ENCODE measurements around the gene DCTN3. TPM values are rescaled to one million over a fixed set of nuclear protein-coding genes. Genes with fewer than 3 reads are reported as not detected.
A peak's percentile ranks its signal among the peaks of the same experiment; 100 is the strongest.

DCTN3 gene
- total and polyA plus RNA-seq, 2 of the 4 experiments (the other 2 are of a cell fraction): 122 to 183 TPM

- Histone ChIP-seq H4K8ac (ENCODE audit: low read depth in 2 of 2, low read length in 2 of 2) (peak within 1 kb of the TSS; percentile 96 to 99), H2AK9ac (replicated peaks; ENCODE audit: low read depth, low read length, poor library complexity) (peak within 1 kb of the TSS; percentile 89), H4K5ac (ENCODE audit: low read depth, low read length) (peak within 1 kb of the TSS; percentile 93), H3K27ac (ENCODE audit: insufficient read depth, low read length) (peak within 1 kb of the TSS; percentile 82), H4K91ac (ENCODE audit: insufficient read depth, low read depth, low read length) (peak within 1 kb of the TSS; percentile 85), H3K14ac (replicated peaks; ENCODE audit: low read depth, low read length) (peak within 1 kb of the TSS; percentile 91), H3K4ac (ENCODE audit: low read depth, low read length) (peak within 1 kb of the TSS; percentile 90), H3K9me1 (ENCODE audit: insufficient read depth, low read length) (peaks cover 13% of the 10 kb centered on the region; the same call in 1 of the 2 replicates), H2AFZ (replicated peaks; ENCODE audit: low read length, poor library complexity) (peak within 1 kb of the TSS; percentile 97), H3K4me2 (ENCODE audit: low read depth, low read length) (peak within 1 kb of the TSS; percentile 98), H3K79me1 (ENCODE audit: low read depth in 1 of 2, low read length in 2 of 2) (peaks cover 13 to 36% of the 10 kb centered on the region in 2 experiments), H3K23ac (ENCODE audit: low read depth, low read length) (peak within 1 kb of the TSS; percentile 97), H4K20me1 (ENCODE audit: insufficient read depth, low read length) (peaks cover 9% of the 10 kb centered on the region; the same call in 1 of the 2 replicates), H3K18ac (ENCODE audit: low read depth, low read length) (peak within 1 kb of the TSS; percentile 79), H3K9ac (ENCODE audit: low read depth, low read length) (peak within 1 kb of the TSS; percentile 77), H3K9me3 (ENCODE audit: control insufficient read depth, insufficient read depth, low read length) (no peaks in the 10 kb centered on the region), H3K4me3 (ENCODE audit: insufficient read depth, low read depth, low read length) (peak within 1 kb of the TSS; percentile 84), H2BK5ac (ENCODE audit: low read depth, low read length, poor library complexity, severe bottlenecking) (peak within 1 kb of the TSS; percentile 71), H2BK20ac (ENCODE audit: low read depth, low read length) (peak within 1 kb of the TSS; percentile 59), H3K36me3 (ENCODE audit: control insufficient read depth, insufficient read depth, low read length) (peaks cover 6% of the 10 kb centered on the region), H3K27me3 (ENCODE audit: control insufficient read depth, insufficient read depth, low read length) (no peaks in the 10 kb centered on the region), H2AK5ac (ENCODE audit: low read depth, low read length) (peak within 1 kb of the TSS; percentile 96), H3K56ac (ENCODE audit: extremely low read depth, insufficient read depth, low read length) (0 out of 2 replicates have a peak within 1 kb of the TSS, but pooled peaks have one; percentile 27), H2BK15ac (ENCODE audit: low read depth, low read length) (peak within 1 kb of the TSS; percentile 53; the same call in 1 of the 3 replicates), H3K4me1 (ENCODE audit: control insufficient read depth, insufficient read depth, low read length) (peaks cover 4% of the 10 kb centered on the region), H2BK120ac (ENCODE audit: low read depth, low read length) (peak within 1 kb of the TSS; percentile 81)
- ChIA-PET POLR2A (ENCODE audit: unreplicated experiment) (interaction anchor here (0.8 to 2.0 kb wide), 2 partner anchors 9 to 16 kb away, joined by 5 to 10 read pairs; partner anchors contain the start of gene GALT), CTCF (no interaction called here)
- DNase-seq (peak; percentile 89), ATAC-seq (ENCODE audit: low read depth) (peak; percentile 97)
- intact Hi-C loops (cut with micrococcal nuclease): loop anchor here (2.0 kb wide), 1 partner anchor 65 kb away; no protein-coding TSS in a partner anchor
- WGBS, 2 experiments (ENCODE audit: extremely low coverage in 2 of 2, insufficient read length in 1 of 2): 0% methylated on average over 42 of the region's 74 CpGs; no CpG with 5 or more reads in 1 of the 2 experiments
- in situ Hi-C loops (cut with MboI; ENCODE audit: low sequenced_read_pairs): no loop called here
- dilution Hi-C loops (cut with HindIII; ENCODE audit: low sequenced_read_pairs, unreplicated experiment): no loop called here
- TSS peak; percentile 31 for BruUV-seq (replicated peaks)
- TF ChIP-seq SMC3 (IDR thresholded peaks at IDR 0.05; ENCODE audit: low read depth, low read length) (no peak), CEBPB (IDR thresholded peaks at IDR 0.05; ENCODE audit: low read depth, low read length) (no peak), MXI1 (IDR thresholded peaks at IDR 0.05; ENCODE audit: borderline replicate concordance, low read depth, low read length) (peak; percentile 81; the same call in 1 of the 2 replicates), POLR2A (IDR thresholded peaks at IDR 0.05; ENCODE audit: low read depth, low read length) (no peak), MAFK (IDR thresholded peaks at IDR 0.05; ENCODE audit: low read depth, low read length) (no peak), MAZ (IDR thresholded peaks at IDR 0.05; ENCODE audit: borderline replicate concordance, low read depth, low read length) (peak; percentile 85), ELK1 (IDR thresholded peaks at IDR 0.05; ENCODE audit: borderline replicate concordance, low read depth, low read length) (no peak), CHD1 (IDR thresholded peaks at IDR 0.05; ENCODE audit: low read depth, low read length) (peak; percentile 89; the same call in 1 of the 2 replicates), RCOR1 (IDR thresholded peaks at IDR 0.05; ENCODE audit: insufficient replicate concordance, low read length) (no peak), BHLHE40 (IDR thresholded peaks at IDR 0.05; ENCODE audit: low read depth, low read length) (peak; percentile 91), FOS (IDR thresholded peaks at IDR 0.05; ENCODE audit: low read depth, low read length) (no peak), USF2 (IDR thresholded peaks at IDR 0.05; ENCODE audit: low read depth, low read length) (peak; percentile 74), RFX5 (IDR thresholded peaks at IDR 0.05; ENCODE audit: low read depth, low read length) (no peak), NFE2L2 (IDR thresholded peaks at IDR 0.05; ENCODE audit: low read depth, low read length) (no peak), RAD21 (IDR thresholded peaks at IDR 0.05; ENCODE audit: low read length) (no peak)
Measured at GRCh38 chr9:34637356-34638137, 17.3 kb upstream of the DCTN3 start, which contains the start of gene SIGMAR1. SIGMAR1 (minus strand) TSS chr9:34637787; CDS start chr9:34637697, 90 bp downstream.

Data from IMR-90 (cell line).